Pancreas (tissue), 10 donors: ENCODE measurements around the gene TPCN2. TPM values are rescaled to one million over a fixed set of nuclear protein-coding genes. Genes with fewer than 3 reads are reported as not detected.
"Not testable (repeated sequence)": the region's sequence is repeated elsewhere in the genome, so short reads cannot be mapped to it uniquely, and the experiment has no call there.

ENCODE experiments used
- ATAC-seq, 4 donors: fragments of 200-7000 bp; cut with Tn5 transposase; one replicate each; pipeline versions ENCODE4 v1.8.0 to v1.9.1; 2020; ENCODE audit warnings: mild to moderate bottlenecking in 4 of 4, moderate library complexity in 4 of 4
- DNase-seq, 6 donors: peaks; one replicate each; pipeline ENCODE4 v3.0.0-alpha.2; 2020
- FAIRE-seq: peaks from 2 replicates; lab custom pipeline; 2012; peaks lifted over from hg19 to GRCh38; lab: Jason Lieb, UNC
- H3K27ac ChIP-seq, 4 donors: fragments of 200-600 bp; sonication (generic); 1 replicate in 3 of 4; 2 replicates in 1 of 4; pipeline versions ENCODE4 v1.5.0 to v1.8.0; 2020
- H3K27me3 ChIP-seq, 4 donors: fragments of 200-600 bp; one replicate each; pipeline ENCODE4 v1.8.0; 2021
- H3K36me3 ChIP-seq, 3 donors: fragments of 200-600 bp; sonication (generic) in 1 of 3; one replicate each; pipeline versions ENCODE4 v1.5.0 to v1.8.0; 2020 to 2021
- H3K4me1 ChIP-seq, 3 donors: fragments of 200-600 bp; one replicate each; pipeline ENCODE4 v1.8.0; 2021
- H3K4me3 ChIP-seq, 4 donors: fragments of 200-600 bp; sonication (generic) in 2 of 4; one replicate each; pipeline versions ENCODE4 v1.5.0 to v1.8.0; 2020 to 2021
- H3K9me3 ChIP-seq, 4 donors: fragments of 200-600 bp; one replicate each; pipeline ENCODE4 v1.8.0; 2021
- WGBS, 2 donors: extraction: QIAGEN DNeasy Blood & Tissue Kit; methylation state at CpG; one replicate each; pipeline ENCODE4 v1.1.7; 2013; 5-methylcytosine and 5-hydroxymethylcytosine counted together
- intact Hi-C, 3 donors: fragments of 100-400 bp; cut with DNase I; formaldehyde crosslinking; loops; one replicate each; pipeline versions ENCODE4 v1.11.1 to v1.14.2; 2022
- polyA plus RNA-seq, 2 donors: library from polyadenylated mRNA; stranded (reverse); fragments of 200-250 nt; gene quantifications; one replicate each; pipeline ENCODE4 v1.2.3, GENCODE V29; 2013
- total RNA-seq, 6 donors: library from RNA; stranded (reverse); fragmentation: NEBNext Ultra II Directional in 4 of 6; extraction: Animal tissue kit (Norgen Biotek cat#: 25700) in 4 of 6; gene quantifications; one replicate each; pipeline versions ENCODE4 v1.2.1 to v1.2.4, GENCODE V29; 2021 to 2023
- TF ChIP-seq, protein P1 (sequence below), 4 donors: fragments of 200-600 bp; sonication (generic) in 3 of 4; IDR thresholded peaks; one replicate each; pipeline versions ENCODE4 v1.5.0 to v1.8.0; 2021; ENCODE audit warnings: antibody characterized with exemption in 4 of 4
- donor health status: healthy with polysubstance abuse.
- donor health status: DM: no; HTN: no; CAD: no; lungs with moderate emphysema.
- donor health status: DM: no; HTN: no; CAD: no.
- donor health status: control.
- donor health status: control.
- donor health status: Bipolar disorder and iron deficiency.
- donor health status: DM: yes; HTN: yes; CAD: no.
- donor health status: DM: no; HTN: no; CAD: no.
- donor health status: DM: no; HTN: no; CAD: no.
- donor health status: DM: yes; HTN: yes; CAD: no.

TPCN2 gene
- total and polyA plus RNA-seq, 8 donors, result 5.6 to 13.5 (median 9.9) TPM

DNA sequence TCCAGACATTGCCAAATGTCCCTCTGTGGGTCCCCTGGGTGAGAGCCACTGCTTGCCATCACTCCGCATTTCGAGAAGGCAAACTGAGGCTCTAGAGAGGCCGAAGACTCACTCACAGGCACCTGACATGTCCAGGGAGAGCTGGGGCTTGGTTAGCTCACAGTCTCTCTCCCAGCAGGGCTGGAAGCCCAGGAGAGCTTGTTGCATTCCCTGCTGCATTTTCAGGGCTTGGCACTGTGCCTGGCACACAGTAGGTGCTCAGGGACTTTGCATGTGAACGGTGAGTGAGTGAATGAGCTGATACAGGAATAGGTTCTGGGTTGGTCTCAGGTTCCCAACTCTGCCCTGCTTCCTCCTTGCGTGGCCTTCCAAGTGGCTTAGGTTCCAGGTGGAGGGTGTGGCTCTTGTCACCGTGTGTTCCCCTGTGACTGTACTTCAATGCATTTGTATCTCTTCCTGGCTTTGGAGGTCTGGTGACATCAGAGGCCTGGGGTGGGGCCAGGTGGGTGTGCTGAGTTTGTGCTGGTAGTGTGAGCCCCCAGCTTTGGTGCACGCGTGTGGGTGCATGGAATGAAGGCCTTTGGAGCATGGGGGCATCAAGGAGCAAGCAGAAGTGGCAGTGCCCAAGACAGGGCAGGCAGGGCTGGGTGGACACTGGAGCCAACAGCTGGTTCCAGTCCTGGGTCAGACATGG, 88.6 kb downstream of the TPCN2 start:
- DNase-seq (no peak), ATAC-seq (peak in 3 of 4 donors; percentile 27 to 40 (median 32)), FAIRE-seq (no peak)
- H3K4me3 ChIP-seq, result no peak overlapping the region
- H3K36me3 ChIP-seq, result no peaks in the 10 kb centered on the region
- no peaks in the 10 kb centered on the region for H3K9me3 ChIP-seq
- intact Hi-C loops, result no loop called here
- no peaks in the 10 kb centered on the region for H3K27me3 ChIP-seq
- WGBS, 2 donors, result 86 to 89% methylated on average over 8 of the region's 8 CpGs
- TF ChIP-seq, protein P1, sequence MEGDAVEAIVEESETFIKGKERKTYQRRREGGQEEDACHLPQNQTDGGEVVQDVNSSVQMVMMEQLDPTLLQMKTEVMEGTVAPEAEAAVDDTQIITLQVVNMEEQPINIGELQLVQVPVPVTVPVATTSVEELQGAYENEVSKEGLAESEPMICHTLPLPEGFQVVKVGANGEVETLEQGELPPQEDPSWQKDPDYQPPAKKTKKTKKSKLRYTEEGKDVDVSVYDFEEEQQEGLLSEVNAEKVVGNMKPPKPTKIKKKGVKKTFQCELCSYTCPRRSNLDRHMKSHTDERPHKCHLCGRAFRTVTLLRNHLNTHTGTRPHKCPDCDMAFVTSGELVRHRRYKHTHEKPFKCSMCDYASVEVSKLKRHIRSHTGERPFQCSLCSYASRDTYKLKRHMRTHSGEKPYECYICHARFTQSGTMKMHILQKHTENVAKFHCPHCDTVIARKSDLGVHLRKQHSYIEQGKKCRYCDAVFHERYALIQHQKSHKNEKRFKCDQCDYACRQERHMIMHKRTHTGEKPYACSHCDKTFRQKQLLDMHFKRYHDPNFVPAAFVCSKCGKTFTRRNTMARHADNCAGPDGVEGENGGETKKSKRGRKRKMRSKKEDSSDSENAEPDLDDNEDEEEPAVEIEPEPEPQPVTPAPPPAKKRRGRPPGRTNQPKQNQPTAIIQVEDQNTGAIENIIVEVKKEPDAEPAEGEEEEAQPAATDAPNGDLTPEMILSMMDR (IDR thresholded peaks at IDR 0.05), result no peak
- peaks cover 0 to 12% (median 0%) of the 10 kb centered on the region in 3 donors for H3K4me1 ChIP-seq
- H3K27ac ChIP-seq, result no peak overlapping the region

DNA sequence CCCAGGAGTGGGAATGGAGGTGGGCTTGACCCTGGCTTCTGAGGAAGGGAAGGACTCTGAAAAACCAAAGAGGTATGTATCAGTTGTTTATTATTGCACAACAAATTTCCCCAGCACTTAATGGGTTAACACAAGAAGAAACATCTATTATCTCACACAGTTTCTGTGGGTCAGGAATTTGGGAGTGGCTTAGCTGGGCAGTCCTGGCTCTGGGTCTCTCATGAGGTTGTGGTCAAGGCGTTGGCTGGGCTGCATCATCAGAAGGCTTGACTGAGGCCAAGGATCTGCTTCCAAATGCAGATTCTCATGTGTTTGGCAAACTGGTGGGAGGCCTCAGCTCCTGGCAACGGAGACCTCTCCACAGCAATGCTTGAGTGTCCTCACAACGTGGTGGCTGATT, 89.5 kb downstream of the TPCN2 start:
- ATAC-seq (peak in 1 of 4 donors; percentile 19), DNase-seq (no peak), FAIRE-seq (no peak)
- H3K4me1 ChIP-seq, result peaks cover 0 to 12% (median 0%) of the 10 kb centered on the region in 3 donors
- no peak overlapping the region for H3K4me3 ChIP-seq
- TF ChIP-seq, protein P1 (IDR thresholded peaks at IDR 0.05), result no peak
- no peaks in the 10 kb centered on the region for H3K9me3 ChIP-seq
- 71 to 77% methylated on average over 3 of the region's 3 CpGs for WGBS, 2 donors
- no peaks in the 10 kb centered on the region for H3K36me3 ChIP-seq
- no peak overlapping the region for H3K27ac ChIP-seq
- intact Hi-C loops, result no loop called here
- H3K27me3 ChIP-seq, result no peaks in the 10 kb centered on the region

DNA sequence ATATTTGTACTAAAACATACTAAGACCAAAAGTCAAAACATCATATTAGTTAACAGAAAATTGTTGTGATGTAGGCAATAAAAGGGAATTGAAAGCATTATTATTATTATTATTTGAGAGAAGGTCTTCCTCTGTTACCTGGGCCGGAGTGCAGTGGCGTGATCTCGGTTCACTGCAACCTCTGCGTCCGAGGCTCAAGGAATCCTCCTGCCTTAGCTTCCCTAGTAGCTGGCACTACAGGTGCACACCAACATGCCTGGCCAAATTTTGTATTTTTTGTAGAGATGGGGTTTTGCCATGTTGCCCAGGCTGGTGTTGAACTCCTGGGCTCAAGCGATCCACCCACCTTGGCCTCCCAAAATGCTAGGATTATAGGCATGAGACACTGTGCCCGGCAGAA, 91.4 kb downstream of the TPCN2 start:
- H3K27ac ChIP-seq, intact Hi-C loops, H3K36me3 ChIP-seq, H3K27me3 ChIP-seq, ATAC-seq, H3K4me3 ChIP-seq, FAIRE-seq, DNase-seq, H3K4me1 ChIP-seq, H3K9me3 ChIP-seq: not testable (repeated sequence)
- WGBS, 2 donors, result 93 to 97% methylated on average over 7 of the region's 7 CpGs

DNA sequence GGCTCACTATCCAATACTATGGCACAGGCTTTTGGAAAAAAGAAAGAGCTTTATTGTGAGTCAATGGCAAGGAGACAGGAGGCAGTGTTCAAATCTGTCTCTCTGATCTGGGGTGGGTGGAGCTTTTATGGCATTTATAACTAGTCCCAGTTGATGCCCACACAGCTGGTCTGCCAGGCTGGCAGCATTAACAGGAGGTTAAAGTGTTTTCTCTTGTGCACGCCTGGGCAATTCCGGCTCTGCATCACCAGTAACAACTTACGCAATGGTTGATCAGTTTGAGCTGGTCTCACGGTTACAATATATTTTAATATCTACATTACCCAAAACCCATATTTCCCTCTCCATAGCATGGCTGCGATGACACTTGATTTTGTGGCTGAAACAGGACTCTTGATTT, 91.9 kb downstream of the TPCN2 start:
- no peak for DNase-seq

DNA sequence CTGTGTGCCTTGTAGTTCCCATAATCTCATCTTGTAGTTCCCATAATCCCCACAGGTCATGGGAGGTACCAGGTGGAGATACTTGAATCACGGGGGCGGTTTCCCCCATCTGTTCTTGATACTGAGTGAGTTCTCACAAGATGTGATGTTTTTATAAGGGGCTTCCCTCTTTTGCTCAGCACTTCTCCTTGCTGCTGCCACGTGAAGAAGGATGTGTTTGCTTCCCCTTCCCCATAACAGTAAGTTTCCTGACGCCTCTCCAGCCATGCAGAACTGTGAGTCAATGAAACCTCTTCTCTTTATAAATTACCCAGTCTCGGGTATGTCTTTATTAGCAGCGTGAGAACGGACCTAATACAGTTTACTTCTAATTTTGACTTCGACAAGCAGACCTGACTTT, 93.0 kb downstream of the TPCN2 start:
- H3K9me3 ChIP-seq, result no peaks in the 10 kb centered on the region
- ATAC-seq (no peak), DNase-seq (no peak), FAIRE-seq (no peak)
- 64 to 71% methylated on average over 8 of the region's 8 CpGs for WGBS, 2 donors
- TF ChIP-seq, protein P1 (IDR thresholded peaks at IDR 0.05), result no peak
- intact Hi-C loops, result no loop called here
- no peaks in the 10 kb centered on the region for H3K27me3 ChIP-seq
- H3K4me1 ChIP-seq, result no peaks in the 10 kb centered on the region
- no peak overlapping the region for H3K4me3 ChIP-seq
- H3K27ac ChIP-seq, result no peak overlapping the region
- H3K36me3 ChIP-seq, result no peaks in the 10 kb centered on the region

More for the DNA sequence above, 91.9 kb downstream of the TPCN2 start:
- WGBS, 2 donors, result 92 to 93% methylated on average over 5 of the region's 5 CpGs
- no peak for FAIRE-seq
- ATAC-seq, result no peak
- H3K4me3 ChIP-seq, result no peak overlapping the region
- TF ChIP-seq, protein P1 (IDR thresholded peaks at IDR 0.05), result no peak
- H3K27ac ChIP-seq, result no peak overlapping the region
- H3K36me3 ChIP-seq, result no peaks in the 10 kb centered on the region
- intact Hi-C loops, result no loop called here
- no peaks in the 10 kb centered on the region for H3K27me3 ChIP-seq
- no peaks in the 10 kb centered on the region for H3K4me1 ChIP-seq
- no peaks in the 10 kb centered on the region for H3K9me3 ChIP-seq
